ENCODE data around the gene SGPL1.

SGPL1 gene

DNA sequence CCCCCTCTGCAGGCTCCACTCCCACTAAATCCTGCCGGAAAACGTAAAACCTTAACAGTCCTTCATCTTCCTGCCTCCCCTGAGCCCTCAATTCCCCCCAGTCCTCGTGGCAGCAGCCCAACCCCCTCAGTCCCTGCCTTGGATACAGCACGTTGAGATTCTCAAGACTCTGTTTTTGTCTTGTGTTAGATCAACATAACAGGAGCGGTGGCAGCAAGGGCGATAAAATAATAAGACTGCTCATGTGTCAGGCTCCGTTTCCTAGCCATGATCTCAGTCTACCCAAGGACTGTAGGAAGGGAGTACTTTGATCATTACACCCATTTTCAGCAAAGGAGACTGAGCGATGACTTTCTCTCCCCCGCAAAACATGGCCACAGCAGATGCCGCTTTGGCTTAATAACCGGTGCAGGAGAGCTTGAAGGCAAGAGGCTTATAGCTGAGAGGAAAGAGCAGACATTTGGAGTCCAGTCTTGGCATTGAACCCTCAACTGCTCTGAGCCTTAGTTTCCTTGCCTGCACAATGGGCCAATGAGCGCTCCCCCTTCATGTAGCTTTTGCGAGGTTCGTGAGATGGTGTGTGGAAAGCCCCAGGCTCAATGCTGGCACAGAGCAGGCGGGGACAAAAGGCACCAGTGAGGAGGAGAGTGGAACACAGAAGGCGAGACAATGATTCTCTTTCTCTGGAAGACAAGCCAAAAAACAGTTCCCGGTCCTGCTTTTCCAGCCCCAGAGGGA is 114.7 kb downstream of the SGPL1 start:
- DNase-seq: no peak

All from NCI-H226 (cell line).